ENCODE data around the gene HK3. TPM values are rescaled to one million over a fixed set of nuclear protein-coding genes. Genes with fewer than 3 reads are reported as not detected.

The HK3 gene
- total RNA-seq, 1 donor from 2014 or later = 4.4 TPM

GRCh38 chr5:176856746-176857145 lies 42.4 kb downstream of the HK3 start:
- intact Hi-C loops (cut with DNase I) = no loop called here
- no peaks in the 10 kb centered on the region for H3K27me3 ChIP-seq
- H3K4me1 ChIP-seq = no peaks in the 10 kb centered on the region
- DNase-seq (ENCODE audit: low spot score in 2 of 2) = no peak
- H3K9me3 ChIP-seq = no peaks in the 10 kb centered on the region
- no peaks in the 10 kb centered on the region for H3K36me3 ChIP-seq
- TF ChIP-seq CTCF (IDR thresholded peaks at IDR 0.05) = no peak
- no peak overlapping the region for H3K4me3 ChIP-seq
- H3K27ac ChIP-seq = no peak overlapping the region

- Histone ChIP-seq H3K27me3 (no peaks in the 10 kb centered on the region), H3K36me3 (no peaks in the 10 kb centered on the region), H3K27ac (no peak overlapping the region), H3K4me3 (no peak overlapping the region), H3K4me1 (no peaks in the 10 kb centered on the region), H3K9me3 (no peaks in the 10 kb centered on the region)
- intact Hi-C loops (cut with DNase I) = no loop called here
- no peak for DNase-seq (ENCODE audit: low spot score in 2 of 2)
- TF ChIP-seq CTCF (IDR thresholded peaks at IDR 0.05) = no peak
Observed at GRCh38 chr5:176855598-176855997, 43.5 kb downstream of the HK3 start.

DNA sequence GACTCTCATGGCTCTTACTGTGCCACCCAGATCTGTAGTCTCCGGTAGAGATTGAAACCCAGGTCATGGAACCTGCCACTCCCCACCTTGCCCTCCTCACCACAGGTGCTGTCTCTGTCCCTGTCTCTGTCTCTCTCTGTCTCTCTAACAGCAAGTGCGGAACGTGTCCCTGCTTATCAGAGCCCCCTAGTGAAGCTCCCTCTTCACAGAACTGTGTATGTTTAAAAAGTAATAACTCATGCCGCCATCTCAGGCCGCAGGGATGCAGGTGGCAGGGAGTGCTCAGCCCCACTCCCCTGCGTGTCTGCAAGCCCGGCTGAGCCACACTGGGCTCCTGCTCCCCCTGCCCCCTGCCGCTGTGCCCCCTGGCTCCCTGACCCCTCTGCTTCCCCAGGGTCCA lies 45.0 kb downstream of the HK3 start:
- Histone ChIP-seq H3K9me3 (no peaks in the 10 kb centered on the region), H3K27ac (no peak overlapping the region), H3K4me1 (no peaks in the 10 kb centered on the region), H3K4me3 (no peak overlapping the region), H3K36me3 (no peaks in the 10 kb centered on the region), H3K27me3 (no peaks in the 10 kb centered on the region)
- TF ChIP-seq CTCF (IDR thresholded peaks at IDR 0.05) = no peak
- DNase-seq (ENCODE audit: low spot score in 2 of 2) = no peak
- intact Hi-C loops (cut with DNase I) = no loop called here

- intact Hi-C loops (cut with DNase I) = no loop called here
- no peaks in the 10 kb centered on the region for H3K9me3 ChIP-seq
- H3K36me3 ChIP-seq = no peaks in the 10 kb centered on the region
- no peak for TF ChIP-seq CTCF (IDR thresholded peaks at IDR 0.05)
- DNase-seq (ENCODE audit: low spot score in 2 of 2) = no peak
- no peak overlapping the region for H3K27ac ChIP-seq
- no peak overlapping the region for H3K4me3 ChIP-seq
- no peaks in the 10 kb centered on the region for H3K4me1 ChIP-seq
- H3K27me3 ChIP-seq = no peaks in the 10 kb centered on the region
Observed at GRCh38 chr5:176853151-176853778, 45.9 kb downstream of the HK3 start.

DNA sequence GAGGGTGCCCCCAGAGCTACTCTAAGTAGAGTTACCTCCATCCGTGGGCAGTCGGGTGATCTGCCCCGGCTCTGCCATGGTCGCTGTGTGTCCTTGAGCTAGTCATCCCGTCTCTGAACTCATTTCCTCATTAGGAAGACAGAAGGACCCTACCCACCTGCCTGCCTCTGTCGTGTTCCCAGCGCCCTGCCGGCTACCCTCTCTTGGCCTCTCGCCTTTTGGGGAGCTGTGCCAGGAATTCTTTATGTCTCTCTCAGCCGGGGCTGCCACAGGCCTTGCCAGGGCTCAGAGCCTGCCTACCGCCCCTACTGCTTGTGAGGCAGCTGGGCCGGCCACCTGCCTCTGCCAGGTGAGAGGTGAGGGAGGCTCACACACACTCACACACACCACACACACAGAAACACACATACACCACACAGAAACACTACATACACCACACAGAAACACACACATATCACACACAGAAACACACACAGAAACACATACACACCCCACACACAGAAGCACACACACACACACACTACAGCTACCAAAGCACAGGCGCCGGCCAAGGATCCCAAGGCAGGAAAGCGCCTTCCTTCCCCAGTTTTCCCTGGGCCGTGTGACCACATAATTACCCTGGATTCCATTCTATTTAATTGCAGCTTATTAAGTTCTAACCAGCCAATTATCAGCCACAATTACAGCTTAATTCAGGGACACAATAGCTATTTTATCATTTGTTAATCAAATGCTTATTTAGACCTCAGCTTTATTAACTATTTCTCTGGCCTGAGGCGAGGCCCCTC lies 47.1 kb downstream of the HK3 start:
- intact Hi-C loops (cut with DNase I) = no loop called here
- H3K27me3 ChIP-seq = no peaks in the 10 kb centered on the region
- H3K4me3 ChIP-seq = no peak overlapping the region
- no peak overlapping the region for H3K27ac ChIP-seq
- H3K4me1 ChIP-seq = no peaks in the 10 kb centered on the region
- no peak for DNase-seq (ENCODE audit: low spot score in 2 of 2)
- H3K36me3 ChIP-seq = no peaks in the 10 kb centered on the region
- no peaks in the 10 kb centered on the region for H3K9me3 ChIP-seq
- no peak for TF ChIP-seq CTCF (IDR thresholded peaks at IDR 0.05)
